ENCODE data around the gene TGFA.

GRCh38 chr2:70472221-70472890 lies 81.3 kb downstream of the TGFA start:
- TF ChIP-seq AFF4 (CRISPR knock-in tag; IDR thresholded peaks at IDR 0.05; ENCODE audit: borderline replicate concordance) (no peak), ZNF317 (CRISPR knock-in tag; IDR thresholded peaks at IDR 0.05; ENCODE audit: borderline replicate concordance, low read depth) (no peak), NR1H2 (CRISPR knock-in tag; IDR thresholded peaks at IDR 0.05) (no peak), IRF2 (CRISPR knock-in tag; IDR thresholded peaks at IDR 0.05; ENCODE audit: borderline replicate concordance, low read depth) (no peak), FOXP1 (CRISPR knock-in tag; IDR thresholded peaks at IDR 0.05; ENCODE audit: borderline replicate concordance) (no peak), RELA (CRISPR knock-in tag; IDR thresholded peaks at IDR 0.05; ENCODE audit: borderline replicate concordance) (no peak), PREB (CRISPR knock-in tag; IDR thresholded peaks at IDR 0.05; ENCODE audit: borderline replicate concordance) (no peak), JUN (CRISPR knock-in tag; IDR thresholded peaks at IDR 0.05) (no peak), CTCF (IDR thresholded peaks at IDR 0.05) (no peak), CREB1 (CRISPR knock-in tag; IDR thresholded peaks at IDR 0.05) (no peak), USF1 (CRISPR knock-in tag; IDR thresholded peaks at IDR 0.05) (no peak), NFYB (CRISPR knock-in tag; conservative IDR thresholded peaks at IDR 0.05; ENCODE audit: low read depth) (no peak), USF2 (CRISPR knock-in tag; IDR thresholded peaks at IDR 0.05) (no peak), MXD4 (CRISPR knock-in tag; IDR thresholded peaks at IDR 0.05; ENCODE audit: borderline replicate concordance) (no peak)

Data from WTC11 (cell line).